GM21619 (cell line): ENCODE results near the gene NOC2L.

Experiments
- ATAC-seq: cut with Tn5 transposase; IDR thresholded peaks from one replicate; pipeline ENCODE4 v1.9.1; 2021; ENCODE audit not compliant: unreplicated experiment

The NOC2L gene

GRCh38 chr1:919271-919872 is 39.7 kb downstream of the NOC2L start:
- ATAC-seq, result no peak

GRCh38 chr1:918843-919242 is 40.2 kb downstream of the NOC2L start:
- no peak for ATAC-seq

- ATAC-seq, result no peak
These were observed 40.7 kb downstream of the NOC2L start for GRCh38 chr1:918353-918752.

- ATAC-seq, result no peak
These were observed 41.5 kb downstream of the NOC2L start for GRCh38 chr1:917466-918091.

- no peak for ATAC-seq
These were observed 42.0 kb downstream of the NOC2L start for GRCh38 chr1:917076-917459.

GRCh38 chr1:916173-917075 is 42.6 kb downstream of the NOC2L start:
- ATAC-seq, result no peak

GRCh38 chr1:915295-916172 is 43.5 kb downstream of the NOC2L start:
- ATAC-seq, result no peak

GRCh38 chr1:914891-915280 is 44.2 kb downstream of the NOC2L start:
- no peak for ATAC-seq

GRCh38 chr1:914131-914890 is 44.7 kb downstream of the NOC2L start:
- no peak for ATAC-seq

- ATAC-seq, result no peak
These were observed 45.4 kb downstream of the NOC2L start for GRCh38 chr1:913491-914130.

GRCh38 chr1:912740-913301 is 46.2 kb downstream of the NOC2L start:
- no peak for ATAC-seq

- ATAC-seq, result no peak
These were observed 46.9 kb downstream of the NOC2L start for GRCh38 chr1:911875-912739.

GRCh38 chr1:910881-911721 is 48.0 kb downstream of the NOC2L start:
- ATAC-seq, result no peak

GRCh38 chr1:910311-910880 is 48.7 kb downstream of the NOC2L start:
- ATAC-seq, result no peak

GRCh38 chr1:909861-910310 is 49.2 kb downstream of the NOC2L start:
- ATAC-seq, result no peak

- no peak for ATAC-seq
These were observed 50.4 kb downstream of the NOC2L start for GRCh38 chr1:908661-909060.
